Left lung (tissue), 10 donors: ENCODE data around the gene FOXA1. TPM values are rescaled to one million over a fixed set of nuclear protein-coding genes. Genes with fewer than 3 reads are reported as not detected.

Experiments
- ATAC-seq: fragments of 200-7000 bp; cut with Tn5 transposase; one replicate; pipeline ENCODE4 v1.9.1; 2020; ENCODE audit warnings: moderate library complexity
- DNase-seq, 4 donors: peaks; one replicate each; pipeline ENCODE4 v3.0.0-alpha.2; 2013 to 2020
- H3K27ac ChIP-seq, 2 donors: fragments of 200-600 bp; sonication (generic) in 1 of 2; one replicate each; pipeline versions ENCODE4 v1.5.0 to v1.8.0; 2020 to 2021
- H3K27me3 ChIP-seq, 2 donors: fragments of 200-600 bp; sonication (generic) in 1 of 2; one replicate each; pipeline versions ENCODE4 v1.5.0 to v1.8.0; 2020 to 2021
- H3K36me3 ChIP-seq, 2 donors: fragments of 200-600 bp; sonication (generic) in 1 of 2; one replicate each; pipeline versions ENCODE4 v1.5.0 to v1.8.0; 2020 to 2021
- H3K4me1 ChIP-seq, 2 donors: fragments of 200-600 bp; one replicate each; pipeline ENCODE4 v1.8.0; 2021
- H3K4me3 ChIP-seq, 2 donors: fragments of 200-600 bp; sonication (generic) in 1 of 2; one replicate each; pipeline versions ENCODE4 v1.5.0 to v1.8.0; 2020 to 2021; ENCODE audit warnings: mild to moderate bottlenecking in 1 of 2
- H3K9me3 ChIP-seq, 2 donors: fragments of 200-600 bp; sonication (generic) in 1 of 2; one replicate each; pipeline versions ENCODE4 v1.5.0 to v1.8.0; 2020 to 2021
- intact Hi-C, 2 donors: fragments of 100-400 bp; cut with DNase I; formaldehyde crosslinking; loops; one replicate each; pipeline versions ENCODE4 v1.11.2 to v1.14.2; 2022
- polyA plus RNA-seq, 6 donors: library from polyadenylated mRNA; unstranded; fragments of 120-200 nt; gene quantifications; one replicate each; pipeline ENCODE4 v1.2.1, GENCODE V29; 2013; ENCODE audit not compliant: insufficient read length in 6 of 6
- total RNA-seq, 2 donors: library from RNA; stranded (reverse); fragmentation: NEBNext Ultra II Directional; extraction: Animal tissue kit (Norgen Biotek cat#: 25700); gene quantifications; one replicate each; pipeline ENCODE4 v1.2.1, GENCODE V29; 2021
- TF ChIP-seq, protein P1 (sequence below), 2 donors: fragments of 200-600 bp; sonication (generic) in 1 of 2; IDR thresholded peaks; one replicate each; pipeline versions ENCODE4 v1.5.0 to v1.8.0; 2021; ENCODE audit warnings: antibody characterized with exemption in 2 of 2
- donor health status: DM: no; HTN: yes; CAD: no.
- donor health status: DM: no; HTN: no; CAD: no.

The FOXA1 gene
- total and polyA plus RNA-seq, 8 donors: 30.2 to 52.9 (median 41.8) TPM

GRCh38 chr14:37544407-37544806 lies 50.6 kb downstream of the FOXA1 start:
- Histone ChIP-seq H3K4me3 (no peak overlapping the region), H3K27ac (no peak overlapping the region), H3K9me3 (no peaks in the 10 kb centered on the region), H3K27me3 (no peaks in the 10 kb centered on the region), H3K36me3 (no peaks in the 10 kb centered on the region), H3K4me1 (peaks cover 0 to 4% of the 10 kb centered on the region in 2 donors)
- intact Hi-C loops: no loop called here
- peak; percentile 26 for ATAC-seq
- TF ChIP-seq, protein P1, sequence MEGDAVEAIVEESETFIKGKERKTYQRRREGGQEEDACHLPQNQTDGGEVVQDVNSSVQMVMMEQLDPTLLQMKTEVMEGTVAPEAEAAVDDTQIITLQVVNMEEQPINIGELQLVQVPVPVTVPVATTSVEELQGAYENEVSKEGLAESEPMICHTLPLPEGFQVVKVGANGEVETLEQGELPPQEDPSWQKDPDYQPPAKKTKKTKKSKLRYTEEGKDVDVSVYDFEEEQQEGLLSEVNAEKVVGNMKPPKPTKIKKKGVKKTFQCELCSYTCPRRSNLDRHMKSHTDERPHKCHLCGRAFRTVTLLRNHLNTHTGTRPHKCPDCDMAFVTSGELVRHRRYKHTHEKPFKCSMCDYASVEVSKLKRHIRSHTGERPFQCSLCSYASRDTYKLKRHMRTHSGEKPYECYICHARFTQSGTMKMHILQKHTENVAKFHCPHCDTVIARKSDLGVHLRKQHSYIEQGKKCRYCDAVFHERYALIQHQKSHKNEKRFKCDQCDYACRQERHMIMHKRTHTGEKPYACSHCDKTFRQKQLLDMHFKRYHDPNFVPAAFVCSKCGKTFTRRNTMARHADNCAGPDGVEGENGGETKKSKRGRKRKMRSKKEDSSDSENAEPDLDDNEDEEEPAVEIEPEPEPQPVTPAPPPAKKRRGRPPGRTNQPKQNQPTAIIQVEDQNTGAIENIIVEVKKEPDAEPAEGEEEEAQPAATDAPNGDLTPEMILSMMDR (IDR thresholded peaks at IDR 0.05): no peak
- no peak for DNase-seq

GRCh38 chr14:37539992-37540391 lies 55.1 kb downstream of the FOXA1 start:
- H3K36me3 ChIP-seq: no peaks in the 10 kb centered on the region
- ATAC-seq: no peak
- intact Hi-C loops: no loop called here
- no peak for DNase-seq
- H3K27ac ChIP-seq: no peak overlapping the region
- H3K9me3 ChIP-seq: no peaks in the 10 kb centered on the region
- peaks cover 0 to 4% of the 10 kb centered on the region in 2 donors for H3K4me1 ChIP-seq
- no peak overlapping the region for H3K4me3 ChIP-seq
- TF ChIP-seq, protein P1 (IDR thresholded peaks at IDR 0.05): no peak
- H3K27me3 ChIP-seq: no peaks in the 10 kb centered on the region

Other genes starting within 250 kb of the FOXA1 start
- gene TTC6, start 380 bp upstream of the FOXA1 start, total RNA-seq: 1 to 10 TPM; 3.2 to 7.1 TPM
- gene TTC6, start 380 bp upstream of the FOXA1 start, polyA plus RNA-seq: 10 to 100 TPM in 5 of 6 donors, 1 to 10 TPM in 1; 9.1 to 16.7 (median 14.6) TPM